GM18951 (cell line): ENCODE data around the gene EFR3B.

Experiments
- POLR2A ChIP-seq: IDR thresholded peaks from 4 replicates; pipeline ENCODE4 v1.6.1; 2011; ENCODE audit warnings: mild to moderate bottlenecking; ENCODE audit not compliant: insufficient read length, insufficient read depth; ENCODE audit errors: extremely low read depth
- in situ Hi-C: fragments of 300-500 bp; cut with MboI; formaldehyde crosslinking; loops from one replicate; pipeline ENCODE4 v1.12.0; 2022; ENCODE audit warnings: low sequenced_read_pairs, mixed read lengths, inconsistent platforms; ENCODE audit not compliant: unreplicated experiment

Gene EFR3B

DNA sequence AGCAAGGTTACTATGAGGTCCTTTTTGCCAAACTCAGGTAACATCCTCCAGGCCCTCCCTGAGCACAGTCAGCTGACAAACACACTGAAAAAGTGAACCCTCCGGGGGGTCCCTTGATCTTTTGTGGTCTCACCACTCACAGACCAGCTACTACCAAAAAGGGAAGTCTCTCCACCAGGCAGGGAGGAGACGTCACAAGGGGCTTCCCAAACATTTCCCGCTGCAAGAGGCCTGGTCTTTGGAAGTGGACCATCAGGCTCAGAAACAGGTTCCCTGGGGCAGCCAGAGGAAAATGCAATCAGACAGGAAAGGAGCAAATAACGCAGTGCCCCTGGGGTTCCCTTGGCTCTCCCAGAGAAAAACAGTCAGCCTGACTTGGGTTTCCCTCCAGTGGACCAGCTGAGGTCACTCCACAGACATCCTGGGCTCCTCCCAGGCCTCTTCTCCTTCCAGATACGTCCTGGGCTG lies 165.2 kb downstream of the EFR3B start:
- no peak for TF ChIP-seq POLR2A
- in situ Hi-C loops: no loop called here
